OCI-LY7 (cell line): ENCODE results near the gene CLP1. TPM values are rescaled to one million over a fixed set of nuclear protein-coding genes. Genes with fewer than 3 reads are reported as not detected.
A peak's percentile ranks its signal among the peaks of the same experiment; 100 is the strongest.

Source experiments
- Bru-seq: library from RNA; stranded (reverse); fragments of 400-500 nt; gene quantifications from one replicate; lab custom pipeline; 2021; lab: Mats Ljungman, UMichigan
- BruChase-seq, 2 experiments: library from RNA; stranded (reverse); fragments of 400-500 nt; gene quantifications; one replicate each; lab custom pipeline; 2021; lab: Mats Ljungman, UMichigan
- BruUV-seq: library from RNA; stranded (reverse); fragments of 400-500 nt; replicated peaks from 2 replicates; lab custom pipeline; 2021; lab: Mats Ljungman, UMichigan
- CTCF ChIA-PET: fragments of 300-600 bp; sonication (Branson Sonifier 250); formaldehyde crosslinking; loops from one replicate; lab custom pipeline; 2022; ENCODE audit warnings: antibody characterized with exemption; ENCODE audit not compliant: unreplicated experiment; lab: Charles Lee
- POLR2A ChIA-PET: fragments of 300-600 bp; sonication (Branson Sonifier 250); formaldehyde crosslinking; loops from one replicate; lab custom pipeline; 2022; ENCODE audit warnings: antibody characterized with exemption; lab: Charles Lee
- DNase-seq: peaks from one replicate; pipeline ENCODE4 v3.0.0-alpha.2; 2015; ENCODE audit warnings: low spot score
- H2AFZ ChIP-seq: fragments of 200-600 bp; sonication (generic), shearing (Covaris generic); 2 replicates; pipeline ENCODE4 v1.6.1; 2014; ENCODE audit warnings: mild to moderate bottlenecking, antibody characterized with exemption, low read length, moderate library complexity
- H3K27ac ChIP-seq: fragments of 200-600 bp; sonication (generic); 2 replicates; pipeline ENCODE4 v1.5.1; 2014; ENCODE audit warnings: mixed run types, low read depth, mild to moderate bottlenecking, moderate library complexity, low read length, inconsistent platforms; ENCODE audit not compliant: poor library complexity, severe bottlenecking
- H3K36me3 ChIP-seq: fragments of 200-600 bp; sonication (generic); 2 replicates; pipeline ENCODE4 v1.6.1; 2014; ENCODE audit warnings: mild to moderate bottlenecking, antibody characterized with exemption, low read length, moderate library complexity, mixed read lengths; ENCODE audit not compliant: insufficient read depth
- H3K4me1 ChIP-seq: fragments of 200-600 bp; sonication (generic); 2 replicates; pipeline ENCODE4 v1.5.1; 2014; ENCODE audit warnings: mild to moderate bottlenecking, low read length; ENCODE audit not compliant: insufficient read depth, poor library complexity, severe bottlenecking
- H3K4me2 ChIP-seq: fragments of 200-600 bp; sonication (generic); 2 replicates; pipeline ENCODE4 v1.6.1; 2014; ENCODE audit warnings: mild to moderate bottlenecking, low read length
- H3K4me3 ChIP-seq: fragments of 200-600 bp; sonication (generic); 2 replicates; pipeline ENCODE4 v1.5.1; 2014; ENCODE audit warnings: mild to moderate bottlenecking, low read depth, low read length; ENCODE audit not compliant: poor library complexity, severe bottlenecking
- H3K79me2 ChIP-seq: fragments of 200-600 bp; sonication (generic); 2 replicates; pipeline ENCODE4 v1.6.1; 2016; ENCODE audit warnings: low read depth, mild to moderate bottlenecking, low read length, moderate library complexity, mixed read lengths; ENCODE audit not compliant: insufficient read depth
- H3K9me2 ChIP-seq: fragments of 200-600 bp; sonication (generic); 2 replicates; pipeline ENCODE4 v1.6.1; 2016; ENCODE audit warnings: mild to moderate bottlenecking, low read length, mixed read lengths; ENCODE audit not compliant: insufficient read depth
- H3K9me3 ChIP-seq: fragments of 200-600 bp; sonication (generic); 2 replicates; pipeline ENCODE4 v1.6.1; 2014; ENCODE audit warnings: mild to moderate bottlenecking, mixed run types, low read length, mixed read lengths
- H4K20me1 ChIP-seq: fragments of 200-600 bp; sonication (generic); 2 replicates; pipeline ENCODE4 v1.6.1; 2014; ENCODE audit warnings: mild to moderate bottlenecking, antibody characterized with exemption, low read length, moderate library complexity, mixed read lengths; ENCODE audit not compliant: insufficient read depth
- EZH2phosphoT487 ChIP-seq: fragments of 200-600 bp; sonication (generic); IDR thresholded peaks from 2 replicates; pipeline ENCODE4 v1.6.1; 2018; ENCODE audit warnings: low read depth, borderline replicate concordance, mild to moderate bottlenecking, mixed run types, antibody characterized with exemption, low read length, moderate library complexity, mixed read lengths
- intact Hi-C: fragments of 100-400 bp; cut with micrococcal nuclease; formaldehyde crosslinking; loops from one replicate; pipeline ENCODE4 v1.10.0; 2022; ENCODE audit not compliant: unreplicated experiment
- long read RNA-seq: library from polyadenylated mRNA; stranded (forward); transcript quantifications from one replicate; pipeline ENCODE4 v2.0.0, GENCODE V29; 2022
- total RNA-seq, 2 experiments: library from RNA; depleted of rRNA in 1 of 2; stranded (reverse); fragments of >200 nt in 1 of 2; shearing (Covaris generic) in 1 of 2; gene quantifications; 2 replicates each; pipeline ENCODE4 v1.2.3, GENCODE V29; 2014 to 2022
- TF ChIP-seq, protein P1 (sequence below): fragments of 200-600 bp; sonication (generic); conservative IDR thresholded peaks from 2 replicates; pipeline ENCODE4 v1.5.1; 2014; ENCODE audit warnings: mild to moderate bottlenecking, antibody characterized with exemption, low read length, moderate library complexity, mixed read lengths

CLP1 gene
- 18.3 and 18.5 TPM in 2 replicates for total RNA-seq (2014; rRNA removed; shearing (Covaris generic))
- total RNA-seq (2022), result 18.1 and 20.8 TPM in 2 replicates
- percentile 77 among the genes with signal in this experiment for Bru-seq, nascent RNA
- BruChase-seq, experiment 1, labeled RNA remaining after a 6-hour chase, result percentile 53 among the genes with signal in this experiment
- BruChase-seq, experiment 2, labeled RNA remaining after a 2-hour chase, result percentile 88 among the genes with signal in this experiment
- long read RNA-seq, transcript CLP1-205 (3 exons, 2,435 nt), result major isoform, 29 of 37 reads
- long read RNA-seq, partial matches to known transcripts, result 6 of 37 reads
- long read RNA-seq, other reads (novel, unspliced or antisense), result 1 of 37 reads

DNA sequence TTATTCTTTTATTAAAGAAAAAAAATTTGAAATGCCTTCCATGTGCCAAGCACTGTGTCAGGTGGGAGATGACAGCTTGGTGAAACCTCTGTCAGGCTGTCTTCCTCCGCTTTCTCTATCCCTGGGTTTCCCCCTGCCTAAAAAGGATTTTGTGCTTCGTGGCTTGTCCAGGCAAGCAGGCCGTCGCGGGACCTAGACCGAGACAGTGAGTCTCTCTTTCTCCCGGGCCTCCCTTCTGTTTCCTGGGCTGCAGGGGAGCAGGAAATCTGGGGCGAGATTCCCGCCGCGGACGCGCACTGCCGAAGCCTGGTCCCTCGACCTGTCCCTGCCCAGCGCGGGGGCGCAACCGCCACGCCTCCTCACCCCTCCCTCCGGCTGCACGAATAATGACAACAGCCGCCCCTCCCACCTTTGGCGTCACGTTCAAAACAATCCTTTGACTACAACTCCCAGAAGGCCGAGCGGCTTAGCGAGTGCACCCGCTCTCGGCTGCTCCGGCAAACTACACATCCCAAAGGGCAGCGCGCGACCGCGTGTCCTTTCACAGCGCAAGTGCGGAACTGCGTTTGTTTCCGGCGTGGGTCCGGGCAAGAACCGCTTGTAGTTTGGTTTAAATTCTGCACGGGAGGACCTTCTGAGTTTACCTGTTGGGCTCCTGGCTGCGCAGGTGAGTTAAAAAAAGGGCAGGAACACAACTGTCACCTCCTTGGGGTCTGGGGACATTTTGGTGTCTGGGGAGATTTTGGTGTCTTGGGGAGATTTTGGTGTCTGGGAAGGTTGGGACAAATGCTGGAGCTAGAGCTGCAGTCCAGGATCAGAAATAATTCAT is at the start of gene CLP1:
Gene CLP1, plus strand, starts transcription at position 569 of the 829 bp plus-strand sequence. CDS start 1,715 bp downstream, outside the sequence.
- peaks cover 10% of the 10 kb centered on the region for H3K4me1 ChIP-seq
- peaks cover 33% of the 10 kb centered on the region for H3K36me3 ChIP-seq
- POLR2A ChIA-PET, result interaction anchor here (0.6 to 2.9 kb wide), 2 partner anchors 10 to 712 kb away, joined by 3 to 12 read pairs; no protein-coding TSS in a partner anchor
- DNase-seq, result peak; percentile 99
- 0 out of 2 replicates have a peak, but pooled peaks cover 9% of the 10 kb centered on the region for H4K20me1 ChIP-seq
- peaks cover 22% of the 10 kb centered on the region for H3K79me2 ChIP-seq
- H3K4me2 ChIP-seq, result peak within 1 kb of the TSS; percentile 78
- H3K27ac ChIP-seq, result peak within 1 kb of the TSS; percentile 40
- peak within 1 kb of the TSS; percentile 89 for H3K4me3 ChIP-seq
- peak within 1 kb of the TSS; percentile 88 for H2AFZ ChIP-seq
- TF ChIP-seq, protein P1, sequence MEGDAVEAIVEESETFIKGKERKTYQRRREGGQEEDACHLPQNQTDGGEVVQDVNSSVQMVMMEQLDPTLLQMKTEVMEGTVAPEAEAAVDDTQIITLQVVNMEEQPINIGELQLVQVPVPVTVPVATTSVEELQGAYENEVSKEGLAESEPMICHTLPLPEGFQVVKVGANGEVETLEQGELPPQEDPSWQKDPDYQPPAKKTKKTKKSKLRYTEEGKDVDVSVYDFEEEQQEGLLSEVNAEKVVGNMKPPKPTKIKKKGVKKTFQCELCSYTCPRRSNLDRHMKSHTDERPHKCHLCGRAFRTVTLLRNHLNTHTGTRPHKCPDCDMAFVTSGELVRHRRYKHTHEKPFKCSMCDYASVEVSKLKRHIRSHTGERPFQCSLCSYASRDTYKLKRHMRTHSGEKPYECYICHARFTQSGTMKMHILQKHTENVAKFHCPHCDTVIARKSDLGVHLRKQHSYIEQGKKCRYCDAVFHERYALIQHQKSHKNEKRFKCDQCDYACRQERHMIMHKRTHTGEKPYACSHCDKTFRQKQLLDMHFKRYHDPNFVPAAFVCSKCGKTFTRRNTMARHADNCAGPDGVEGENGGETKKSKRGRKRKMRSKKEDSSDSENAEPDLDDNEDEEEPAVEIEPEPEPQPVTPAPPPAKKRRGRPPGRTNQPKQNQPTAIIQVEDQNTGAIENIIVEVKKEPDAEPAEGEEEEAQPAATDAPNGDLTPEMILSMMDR, result no peak
- no peak for TF ChIP-seq EZH2phosphoT487
- H3K9me2 ChIP-seq, result no peaks in the 10 kb centered on the region
- BruUV-seq, result no TSS peak
- H3K9me3 ChIP-seq, result no peaks in the 10 kb centered on the region
- intact Hi-C loops, result no loop called here
- CTCF ChIA-PET, result no interaction called here

DNA sequence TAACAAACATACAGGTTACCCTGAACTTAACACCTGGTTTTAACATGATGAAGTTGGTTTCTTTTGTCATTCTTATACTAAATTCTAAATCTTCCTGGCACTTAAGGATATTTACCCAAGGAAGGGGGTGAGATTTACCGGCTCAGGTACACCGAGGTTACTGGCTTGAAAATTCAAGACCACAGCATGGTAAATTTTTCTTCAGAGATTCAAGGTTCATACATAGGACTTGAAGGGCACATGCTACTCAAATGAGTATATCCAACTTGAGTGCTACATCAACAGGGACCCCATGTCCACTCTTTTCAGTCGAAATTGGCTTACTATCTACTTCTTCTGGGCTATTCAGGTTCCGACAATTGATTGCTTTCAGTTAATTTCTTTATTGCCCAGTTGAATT is 47.4 kb upstream of the CLP1 start:
- CTCF ChIA-PET, result no interaction called here
- intact Hi-C loops, result no loop called here

More for the DNA sequence above, 47.4 kb upstream of the CLP1 start:
- Histone ChIP-seq H4K20me1 (no peaks in the 10 kb centered on the region), H3K4me2 (no peak overlapping the region), H3K9me3 (no peaks in the 10 kb centered on the region), H3K9me2 (no peaks in the 10 kb centered on the region), H3K79me2 (no peaks in the 10 kb centered on the region), H2AFZ (no peak overlapping the region), H3K36me3 (no peaks in the 10 kb centered on the region), H3K27ac (no peak overlapping the region), H3K4me3 (no peak overlapping the region), H3K4me1 (no peaks in the 10 kb centered on the region)
- no peak for DNase-seq
- POLR2A ChIA-PET, result interaction anchor here (1.2 kb wide), 1 partner anchor 11 kb away, joined by 3 read pairs; no protein-coding TSS in a partner anchor
- BruUV-seq, result no TSS peak
- TF ChIP-seq, protein P1, result no peak
- no peak for TF ChIP-seq EZH2phosphoT487
